Germinal center (tissue), 1 donor: ENCODE data around the gene SLC38A3.
"Not testable (repeated sequence)": the region's sequence is repeated elsewhere in the genome, so short reads cannot be mapped to it uniquely, and the experiment has no call there.

Experiments
- DNase-seq: peaks from one replicate; pipeline ENCODE4 v3.0.0; 2012; ENCODE audit warnings: mixed read lengths, low spot score

The SLC38A3 gene

DNA sequence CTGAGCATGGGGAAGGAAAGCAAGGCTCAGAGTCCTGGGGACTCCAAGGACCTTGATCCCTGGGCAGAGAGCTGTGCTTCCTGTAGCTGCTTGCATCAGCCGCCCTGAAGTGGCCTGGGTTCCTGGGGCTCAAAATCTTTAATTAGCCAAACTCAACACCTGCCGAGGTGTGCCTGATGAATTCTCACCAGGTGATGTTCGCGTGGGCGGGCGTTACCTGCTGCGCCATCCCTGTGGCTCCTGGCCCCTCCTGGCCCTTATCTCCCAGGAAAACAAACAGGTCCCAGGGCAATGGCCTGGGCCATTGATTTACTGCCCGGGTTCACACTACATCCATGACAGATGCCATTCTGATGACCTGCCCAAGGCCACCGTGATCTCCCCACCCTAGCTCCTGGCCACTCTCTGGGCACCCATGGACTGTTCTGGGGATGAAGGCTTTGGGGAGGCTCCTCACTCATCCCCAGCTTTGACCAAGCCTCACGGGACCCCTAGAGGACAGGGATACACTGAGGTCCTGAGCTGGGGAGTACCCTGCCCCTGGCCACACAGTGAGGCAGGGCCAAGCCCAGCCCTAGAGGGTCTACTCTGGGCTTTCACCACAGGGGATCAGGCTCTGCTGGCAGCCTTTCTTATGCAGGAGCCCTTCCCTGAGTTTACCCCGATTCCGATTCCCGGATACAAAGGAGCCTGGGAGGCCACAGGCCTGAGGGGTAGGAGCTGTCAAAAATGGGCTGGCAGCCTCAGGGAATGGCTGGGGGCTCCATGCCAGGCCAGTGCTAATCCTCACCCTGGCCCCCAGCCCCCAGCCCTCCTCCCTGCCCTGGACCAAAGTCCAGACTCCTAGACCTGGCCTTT lies 5.7 kb downstream of the SLC38A3 start:
- no peak for DNase-seq

DNA sequence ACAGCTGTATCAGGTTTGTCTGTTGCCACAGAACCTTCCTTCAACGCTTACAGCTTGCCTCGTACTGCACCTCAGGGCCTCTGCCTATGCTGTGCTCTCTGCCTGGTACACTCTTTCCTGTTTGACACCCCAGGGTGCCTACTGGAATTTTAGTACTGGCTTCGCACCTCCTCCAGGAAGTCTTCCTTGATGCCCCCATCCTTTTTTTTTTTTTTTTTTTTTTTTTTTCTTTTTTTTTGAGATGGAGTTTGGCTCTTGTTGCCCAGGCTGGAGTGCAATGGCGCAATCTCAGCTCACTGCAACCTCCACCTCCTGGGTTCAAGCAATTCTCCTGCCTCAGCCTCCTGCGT lies 6.3 kb downstream of the SLC38A3 start:
- DNase-seq, result not testable (repeated sequence)

DNA sequence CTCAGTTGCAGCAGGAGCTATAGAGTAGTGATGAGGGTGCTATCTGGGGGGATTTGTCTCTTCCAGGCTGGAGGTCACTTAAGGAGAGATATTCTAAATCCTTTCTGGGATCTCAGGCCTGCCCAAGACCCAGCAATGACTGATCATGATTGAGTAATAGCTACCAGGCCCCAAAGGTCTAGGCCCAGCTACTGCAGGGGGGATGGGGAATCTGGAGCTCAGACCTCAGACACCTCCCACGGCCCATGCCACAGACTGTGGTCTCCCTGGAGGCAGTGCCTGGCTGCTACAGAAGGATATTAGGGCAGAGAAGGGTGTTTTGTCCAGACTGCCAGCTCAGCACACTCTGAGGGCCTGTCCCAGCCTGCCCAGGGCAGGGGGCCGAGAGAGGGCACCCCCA lies 6.9 kb downstream of the SLC38A3 start:
- no peak for DNase-seq

DNA sequence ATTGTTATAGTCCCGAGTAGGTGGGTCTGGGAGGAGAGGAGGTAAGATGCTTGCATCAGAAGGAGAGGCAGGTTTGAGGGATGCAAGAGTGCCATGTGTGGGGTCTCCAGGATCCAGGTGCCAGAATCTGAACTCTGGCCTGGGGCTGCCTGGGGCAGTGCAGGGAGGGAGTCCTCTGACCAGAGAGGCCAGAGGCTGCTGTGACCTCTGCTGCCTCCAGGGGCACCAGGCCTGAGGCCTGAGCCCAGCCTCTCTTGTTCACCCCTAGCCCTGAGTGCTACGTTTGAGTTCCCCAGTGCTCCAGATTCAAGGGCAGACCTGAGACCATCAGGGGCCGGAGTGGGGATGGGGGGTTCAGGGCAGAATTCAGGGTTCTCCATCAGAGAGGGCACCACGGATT lies 7.4 kb downstream of the SLC38A3 start:
- no peak for DNase-seq

DNA sequence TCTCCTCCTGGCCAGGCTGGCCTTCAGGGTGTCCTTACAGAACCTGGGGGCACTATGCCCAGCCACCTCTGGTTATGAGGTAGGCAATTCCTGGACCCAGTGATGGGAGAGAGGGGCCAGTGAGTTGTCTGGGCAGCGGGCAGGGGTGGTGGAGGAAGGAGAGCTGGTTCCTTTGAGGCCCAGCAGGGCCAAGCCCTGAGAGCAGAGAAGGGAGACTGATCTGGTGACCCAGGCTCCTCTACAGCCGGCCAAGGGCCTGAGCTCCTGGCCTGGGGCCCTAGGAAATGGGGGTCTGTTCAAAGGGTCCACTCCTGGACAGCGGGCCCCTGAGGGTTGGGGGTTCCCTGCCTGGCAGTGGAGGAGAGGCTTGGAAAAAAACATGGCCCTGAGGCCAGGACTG lies 7.9 kb downstream of the SLC38A3 start:
- no peak for DNase-seq

DNA sequence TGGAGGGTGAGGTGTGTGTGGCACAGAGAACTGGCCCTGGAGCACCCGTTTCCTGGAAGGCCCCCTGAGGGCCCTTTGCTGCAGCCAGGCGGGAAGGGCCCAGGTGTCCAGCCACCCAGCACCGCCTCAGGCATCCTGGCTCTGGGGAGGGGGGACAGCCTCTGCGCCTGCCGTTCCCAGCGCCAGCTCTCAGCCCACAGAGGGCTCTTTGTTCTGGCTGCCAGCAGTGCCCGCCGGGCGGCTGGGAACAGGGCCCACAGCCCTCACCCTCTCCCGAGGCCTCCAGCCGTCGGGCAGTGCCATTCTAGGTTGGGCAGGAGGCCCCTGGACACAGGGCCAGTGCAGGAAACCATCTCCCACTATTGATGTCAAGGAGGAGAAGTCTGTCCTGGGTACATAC lies 8.3 kb downstream of the SLC38A3 start:
- no peak for DNase-seq

DNA sequence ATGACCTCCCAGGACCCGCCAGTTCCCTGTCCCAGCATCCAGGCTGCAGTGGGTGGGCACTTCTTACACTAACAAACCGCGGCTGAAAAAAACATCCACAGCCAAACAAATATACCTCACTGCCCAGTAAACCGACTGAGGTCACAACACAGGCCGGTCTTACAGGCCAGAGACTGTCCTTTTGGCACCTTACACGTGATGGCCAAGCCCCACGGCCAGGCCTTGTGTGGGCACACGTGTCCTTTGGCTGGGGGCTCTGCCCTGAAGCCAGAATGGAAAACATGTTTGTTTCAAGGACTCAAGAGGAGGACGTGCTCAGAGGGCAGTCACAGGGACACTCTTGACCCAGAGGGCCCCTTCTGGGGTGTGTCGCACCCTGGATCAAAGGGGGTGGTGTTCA lies 9.8 kb downstream of the SLC38A3 start:
- DNase-seq, result no peak

DNA sequence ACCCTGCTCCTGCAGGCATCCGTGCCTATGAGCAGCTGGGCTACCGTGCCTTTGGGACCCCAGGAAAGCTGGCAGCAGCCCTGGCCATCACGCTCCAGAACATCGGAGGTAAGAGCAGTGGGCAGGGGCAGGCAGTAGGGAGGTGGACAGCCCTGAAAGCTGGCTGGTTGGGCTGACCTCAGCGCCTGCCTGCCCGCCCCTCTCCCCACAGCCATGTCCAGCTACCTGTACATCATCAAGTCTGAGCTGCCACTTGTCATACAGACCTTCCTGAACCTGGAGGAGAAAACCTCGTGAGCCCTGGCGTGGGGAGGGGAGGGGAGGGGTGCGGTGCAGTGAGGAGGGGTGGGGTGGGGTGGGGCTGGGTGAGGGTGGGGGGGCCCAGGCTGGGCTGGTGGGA lies 10.5 kb downstream of the SLC38A3 start:
- DNase-seq, result no peak

DNA sequence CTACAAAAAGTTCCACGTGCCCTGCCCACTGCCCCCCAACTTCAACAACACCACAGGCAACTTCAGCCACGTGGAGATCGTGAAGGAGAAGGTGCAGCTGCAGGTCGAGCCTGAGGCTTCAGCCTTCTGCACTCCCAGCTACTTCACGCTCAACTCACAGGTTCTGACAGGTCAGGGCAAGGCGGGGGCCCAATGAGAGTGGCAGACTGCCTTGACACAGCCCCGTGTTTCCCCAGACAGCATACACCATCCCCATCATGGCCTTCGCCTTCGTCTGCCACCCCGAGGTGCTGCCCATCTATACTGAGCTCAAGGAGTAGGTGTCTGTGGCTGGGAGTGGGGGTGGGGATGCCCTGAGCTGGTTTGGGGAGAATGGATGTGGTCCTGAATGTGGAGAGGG lies 12.6 kb downstream of the SLC38A3 start:
- DNase-seq, result no peak

DNA sequence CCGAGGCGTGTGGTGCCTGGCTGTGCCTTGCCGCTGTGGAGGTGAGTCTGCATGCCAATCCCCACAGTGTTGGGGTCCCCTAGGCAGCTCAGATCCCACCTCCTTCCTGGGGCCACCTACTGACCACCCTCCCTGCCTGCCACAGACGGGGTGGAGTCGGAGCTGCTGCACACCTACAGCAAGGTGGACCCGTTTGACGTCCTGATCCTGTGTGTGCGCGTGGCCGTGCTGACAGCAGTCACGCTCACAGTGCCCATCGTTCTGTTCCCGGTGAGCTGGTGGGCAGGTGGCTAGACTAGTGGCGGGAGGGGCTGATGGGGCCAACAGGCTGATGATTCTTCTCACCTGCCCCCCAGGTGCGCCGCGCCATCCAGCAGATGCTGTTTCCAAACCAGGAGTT lies 13.4 kb downstream of the SLC38A3 start:
- DNase-seq, result no peak

DNA sequence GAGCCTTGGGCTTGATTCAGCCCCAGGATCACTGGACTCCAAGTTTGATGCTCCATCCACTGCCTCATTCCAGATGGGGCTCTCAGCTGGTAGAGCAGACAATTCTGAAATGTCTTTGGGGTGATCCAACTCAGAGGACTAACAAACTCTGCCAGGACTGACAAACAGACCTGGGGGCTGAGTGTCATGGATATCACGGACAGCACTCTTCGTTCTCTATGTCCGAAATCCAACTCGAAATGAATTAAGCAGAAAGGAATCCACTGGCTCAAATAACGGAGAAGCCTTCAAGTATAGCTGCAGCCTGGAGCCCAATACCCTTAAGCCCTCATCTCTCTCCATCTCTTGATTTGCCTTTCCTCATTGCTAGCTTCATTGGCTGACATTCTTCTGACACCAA lies 14.2 kb downstream of the SLC38A3 start:
- no peak for DNase-seq

DNA sequence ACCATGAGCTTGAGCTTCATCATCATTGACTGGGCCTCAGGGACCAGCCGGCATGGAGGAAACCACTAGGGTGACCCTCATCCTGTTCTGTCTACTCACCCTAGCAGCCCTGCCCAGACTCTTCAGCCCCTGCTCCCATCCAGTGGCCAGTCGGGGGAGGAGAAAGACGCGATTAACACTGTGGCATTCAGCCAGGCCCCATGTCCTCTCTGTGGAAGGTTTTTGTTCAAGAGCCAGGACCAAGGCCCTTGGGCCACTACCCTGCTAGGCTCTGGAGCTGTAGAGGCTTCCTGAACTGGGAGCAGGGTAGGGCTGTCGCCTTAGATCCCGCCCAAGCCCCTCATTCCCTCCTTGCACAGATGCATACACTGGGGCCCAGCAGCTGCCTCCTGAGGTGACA lies 15.0 kb downstream of the SLC38A3 start:
- no peak for DNase-seq

DNA sequence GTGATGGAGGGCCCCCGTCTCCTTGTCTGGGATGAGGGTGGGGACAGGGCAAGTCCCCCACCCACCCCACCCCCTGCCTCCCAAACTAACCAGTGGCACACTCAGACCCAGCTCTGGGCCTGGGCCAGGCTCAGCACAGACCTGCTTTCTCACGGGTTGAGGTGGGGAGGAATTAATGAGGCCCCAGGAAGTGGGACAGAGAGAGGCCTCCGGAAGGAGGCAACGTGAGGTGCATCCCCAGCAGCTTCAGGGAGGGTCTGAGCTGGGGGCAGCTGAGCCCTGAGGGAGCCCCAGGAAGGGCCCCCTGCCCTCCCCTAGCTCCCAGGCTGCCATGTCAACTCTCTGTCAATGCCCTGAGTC lies 16.0 kb downstream of the SLC38A3 start:
- DNase-seq, result no peak

DNA sequence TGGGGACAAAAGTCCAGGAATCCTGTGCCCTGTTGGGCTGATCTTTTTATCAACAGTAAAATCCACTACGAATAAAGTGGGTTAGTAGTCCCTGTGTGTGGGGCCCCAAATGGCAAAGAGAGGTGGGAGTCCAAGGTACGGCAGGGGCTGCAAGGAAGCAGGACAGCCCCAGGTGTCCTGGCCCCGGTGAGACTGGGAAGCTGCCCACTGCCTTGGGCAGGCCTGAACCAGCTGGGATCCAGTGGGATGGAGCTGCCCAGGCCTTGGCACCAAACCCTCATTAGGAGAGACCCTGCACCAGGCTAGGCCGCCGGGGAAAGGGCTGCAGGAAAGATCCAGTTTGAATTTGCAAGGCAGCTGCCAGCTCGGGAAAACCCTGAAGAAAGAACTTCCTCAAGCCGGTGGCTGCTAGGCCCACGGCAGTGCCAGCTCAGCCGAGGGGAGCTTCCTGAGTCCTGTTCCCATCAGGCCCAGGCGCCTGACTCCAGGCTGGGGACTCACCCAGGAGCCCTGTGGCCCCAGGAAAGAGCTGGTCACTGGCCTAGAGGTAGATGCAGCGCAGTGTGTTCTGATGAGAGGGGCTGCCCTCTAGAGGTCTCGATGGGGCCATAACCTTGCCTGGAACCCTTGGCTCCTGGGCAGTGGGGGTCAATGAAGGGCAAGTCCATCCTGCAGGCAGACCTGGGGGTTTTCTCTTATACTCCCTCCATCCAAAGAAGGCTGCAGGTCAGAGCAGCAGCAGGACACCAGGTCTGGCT lies 16.5 kb downstream of the SLC38A3 start:
- DNase-seq, result no peak

DNA sequence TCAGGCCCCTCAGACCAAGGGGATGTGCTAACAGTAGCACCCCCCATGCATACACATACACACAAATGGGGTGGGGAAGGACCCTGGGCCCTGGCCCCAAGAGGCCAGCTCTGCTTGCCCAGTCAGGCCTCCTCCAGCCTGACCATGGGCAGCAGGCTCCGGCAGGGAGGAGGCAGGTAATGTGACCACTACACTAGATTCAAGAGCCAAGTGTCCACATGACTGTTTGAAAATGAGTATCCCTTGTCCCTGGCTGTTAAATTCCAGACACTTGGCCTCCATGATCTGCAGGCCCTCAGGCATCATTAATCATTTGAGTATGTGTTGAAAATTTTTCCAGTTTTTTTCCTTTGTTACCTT lies 17.1 kb downstream of the SLC38A3 start:
- DNase-seq, result no peak

DNA sequence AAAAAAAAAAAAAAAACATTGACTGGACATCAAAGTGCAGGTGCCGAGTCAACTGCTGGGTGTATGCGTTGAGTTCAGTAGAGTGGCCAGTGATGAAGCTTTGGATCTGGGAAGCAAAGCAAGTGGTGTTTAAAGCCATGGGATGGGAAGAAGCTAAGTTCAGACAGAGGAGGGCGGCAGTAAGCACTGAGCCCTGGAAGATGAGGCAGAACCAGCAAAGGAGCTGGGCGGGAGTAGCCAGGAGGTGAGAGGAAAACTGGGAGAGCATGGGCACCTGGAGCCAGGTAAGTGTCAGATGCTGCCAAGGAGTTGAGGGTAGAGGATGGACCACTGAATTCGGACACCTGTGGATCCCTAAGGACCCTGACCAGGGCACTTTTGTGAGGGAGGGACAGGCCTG lies 19.6 kb downstream of the SLC38A3 start:
- DNase-seq, result no peak

DNA sequence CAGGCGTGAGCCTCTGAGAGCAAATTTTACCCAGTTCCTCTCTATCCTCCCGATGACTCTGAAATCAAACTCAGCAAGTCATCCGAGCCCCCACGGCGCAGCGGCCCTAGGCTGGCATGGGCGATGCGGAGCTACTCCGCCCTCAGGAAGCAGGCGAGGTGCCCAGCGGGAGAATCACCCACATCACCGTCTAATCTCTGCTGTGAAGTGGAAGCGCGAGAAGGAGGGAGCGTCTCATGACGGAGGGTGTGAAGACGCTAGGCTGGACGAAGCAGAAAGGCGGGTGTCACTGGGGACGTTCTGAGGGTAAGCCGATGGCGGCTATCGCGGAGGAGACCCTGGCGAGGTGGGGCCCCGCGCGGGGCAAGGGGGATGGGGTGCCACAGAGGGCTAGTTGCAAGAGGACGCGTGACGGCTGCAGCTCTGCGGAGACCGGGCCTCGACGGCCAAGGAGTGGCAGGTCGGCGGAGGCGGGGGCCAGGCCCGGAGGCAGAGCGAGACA lies 21.9 kb downstream of the SLC38A3 start:
- peak; percentile 54 for DNase-seq

DNA sequence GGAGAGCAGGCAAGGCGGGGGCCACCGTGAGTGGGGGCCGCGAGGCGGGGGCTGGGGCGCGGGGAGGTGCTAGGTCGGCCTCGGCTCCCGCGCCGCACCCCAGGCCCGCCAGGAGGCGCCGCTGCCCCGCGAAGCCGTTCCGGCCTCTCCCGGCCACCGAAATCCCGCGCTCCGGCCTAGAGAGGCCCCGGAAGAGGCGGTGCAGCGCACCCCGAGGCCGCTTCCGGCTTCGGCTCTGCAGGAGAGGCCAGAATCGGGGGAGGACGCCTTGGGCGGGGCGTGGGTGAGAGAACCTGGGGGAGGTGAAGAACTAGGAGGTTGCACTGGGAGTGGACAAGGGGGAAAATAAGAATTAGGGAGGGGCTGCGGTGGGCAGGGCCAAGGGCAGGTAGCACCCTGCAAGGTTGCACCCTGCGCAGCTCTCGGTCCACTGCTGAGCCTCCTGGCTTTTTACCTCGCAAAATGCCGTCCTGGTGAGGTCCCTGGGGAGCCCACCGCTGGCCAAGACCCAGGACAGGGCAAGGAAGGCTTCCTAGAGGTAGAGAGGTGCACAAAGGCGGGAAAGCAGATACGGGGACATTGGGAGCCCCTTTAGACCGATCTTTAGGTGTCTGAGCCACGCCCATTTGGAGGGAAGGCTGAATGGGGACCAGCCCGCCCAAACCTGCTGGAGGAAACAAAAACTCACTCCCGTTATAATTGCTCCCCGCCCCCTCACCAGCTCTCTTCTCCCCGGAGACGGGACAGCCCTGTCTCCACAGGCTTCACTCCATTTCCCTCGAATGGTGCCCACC lies 22.5 kb downstream of the SLC38A3 start:
- DNase-seq, result peak; percentile 91

DNA sequence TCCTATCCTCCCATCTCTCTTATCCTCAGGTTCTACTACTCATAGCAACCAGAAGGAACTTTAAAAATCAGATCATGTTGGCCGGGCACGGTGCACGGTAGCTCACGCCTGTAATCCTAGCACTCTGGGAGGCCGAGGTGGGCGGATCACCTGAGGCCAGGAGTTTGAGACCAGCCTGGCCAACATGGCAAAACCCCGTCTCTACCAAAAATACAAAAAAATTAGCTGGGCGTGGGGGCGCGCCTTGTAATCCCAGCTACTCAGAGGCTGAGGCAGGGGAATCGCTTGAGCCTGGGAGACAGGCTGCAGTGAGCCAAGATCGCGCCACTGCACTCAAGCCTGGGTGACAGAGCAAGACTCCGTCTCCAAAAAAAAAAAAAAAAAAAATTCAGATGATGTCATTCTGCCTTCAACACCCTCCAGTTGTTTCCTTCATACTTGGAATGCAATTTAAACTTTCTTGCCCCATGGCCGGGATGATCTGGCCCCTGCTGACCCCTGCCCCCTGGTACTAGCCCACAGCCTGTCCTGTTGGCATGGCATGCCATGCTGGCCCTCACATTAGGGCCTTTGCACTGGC lies 23.2 kb downstream of the SLC38A3 start:
- not testable (repeated sequence) for DNase-seq

DNA sequence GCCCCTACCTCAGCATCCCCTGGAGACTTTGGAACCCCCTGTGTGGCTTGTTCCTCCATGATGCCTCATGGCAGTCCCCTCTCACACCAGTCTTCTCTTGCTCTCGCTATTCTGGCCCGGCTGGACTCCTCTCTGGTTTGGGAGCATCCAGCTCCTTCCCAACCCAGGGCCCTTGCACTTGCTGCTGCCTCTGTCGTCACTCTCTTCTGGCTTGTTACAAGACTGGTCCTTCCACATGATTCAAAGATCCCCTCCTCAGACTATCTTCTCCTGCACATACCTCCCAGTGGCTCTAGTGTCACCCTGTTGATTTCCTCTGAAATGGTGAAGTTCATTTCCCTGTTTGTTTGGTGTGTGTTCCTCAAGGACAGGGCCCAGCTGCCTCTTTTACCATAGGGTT lies 24.4 kb downstream of the SLC38A3 start:
- DNase-seq, result no peak

DNA sequence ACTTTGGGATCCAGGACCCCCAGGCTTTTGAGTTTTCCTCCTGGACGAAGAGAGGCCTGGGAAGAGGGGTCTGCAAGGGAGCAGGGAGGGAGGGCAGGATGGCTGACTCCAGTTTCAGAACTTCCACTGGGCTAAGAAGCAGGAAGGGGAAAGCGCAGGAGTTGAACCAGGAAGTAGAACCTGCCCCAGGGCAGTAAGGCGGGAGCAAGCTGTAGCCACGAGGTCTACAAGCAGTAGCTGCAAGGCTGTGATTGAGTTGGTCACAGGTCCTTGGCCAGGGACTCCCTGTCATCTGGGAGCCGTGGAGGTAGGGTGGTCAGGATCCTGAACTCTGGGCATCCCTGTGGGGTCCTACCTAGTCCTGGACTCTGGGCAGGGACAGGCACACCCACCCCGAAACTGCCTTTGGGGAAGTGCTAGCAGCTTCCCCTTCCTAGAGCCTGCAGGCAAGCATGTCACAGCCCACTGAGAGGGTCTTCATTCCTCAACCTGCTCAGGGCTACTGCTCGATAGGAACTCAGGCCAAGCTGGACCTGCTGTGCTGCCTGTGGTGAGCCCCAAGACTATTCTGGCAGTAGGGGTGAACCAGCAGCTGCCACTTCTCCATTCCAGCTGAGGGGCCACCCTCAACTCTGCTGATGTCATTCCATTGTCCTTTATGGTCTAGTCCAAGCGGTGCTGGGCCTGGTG lies 25.2 kb downstream of the SLC38A3 start:
- DNase-seq, result peak; percentile 31

DNA sequence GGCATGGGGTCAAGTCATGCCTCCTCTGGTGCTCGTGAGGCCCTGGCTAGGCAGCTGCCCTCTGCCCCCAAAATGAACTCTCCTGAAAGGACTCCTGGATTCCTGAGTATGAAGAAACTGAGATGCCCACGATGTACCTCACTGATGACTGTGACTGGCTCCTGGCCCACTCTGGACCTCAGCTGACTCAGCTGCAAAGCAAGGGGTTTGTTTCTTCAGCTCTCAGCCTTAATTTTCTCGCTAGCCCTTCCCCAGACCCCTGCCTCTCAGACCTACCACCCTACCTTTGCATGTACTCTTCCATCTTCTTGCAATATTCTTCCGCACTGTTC lies 25.7 kb downstream of the SLC38A3 start:
- no peak for DNase-seq
